ENCODE data around the gene NAMPT.

The NAMPT gene

GRCh38 chr7:106269254-106269961 lies 15.4 kb downstream of the NAMPT start:
- no peak for ATAC-seq
- H3K4me1 Mint-ChIP-seq: peaks cover 6% of the 10 kb centered on the region
- no peaks in the 10 kb centered on the region for H3K27me3 Mint-ChIP-seq
- no peaks in the 10 kb centered on the region for H3K9me3 Mint-ChIP-seq
- H3K36me3 Mint-ChIP-seq: peaks cover 78% of the 10 kb centered on the region
- H3K27ac Mint-ChIP-seq: no peak overlapping the region
- no peak overlapping the region for H3K4me3 Mint-ChIP-seq

GRCh38 chr7:106265133-106265532 lies 19.6 kb downstream of the NAMPT start:
- ATAC-seq: no peak
- H3K4me3 Mint-ChIP-seq: no peak overlapping the region
- H3K27me3 Mint-ChIP-seq: no peaks in the 10 kb centered on the region
- H3K27ac Mint-ChIP-seq: no peak overlapping the region
- H3K4me1 Mint-ChIP-seq: no peaks in the 10 kb centered on the region
- H3K36me3 Mint-ChIP-seq: peaks cover 72% of the 10 kb centered on the region
- no peaks in the 10 kb centered on the region for H3K9me3 Mint-ChIP-seq

GRCh38 chr7:106262221-106262881 lies 22.4 kb downstream of the NAMPT start:
- no peaks in the 10 kb centered on the region for H3K9me3 Mint-ChIP-seq
- H3K4me1 Mint-ChIP-seq: no peaks in the 10 kb centered on the region
- no peak overlapping the region for H3K4me3 Mint-ChIP-seq
- peaks cover 76% of the 10 kb centered on the region for H3K36me3 Mint-ChIP-seq
- no peak overlapping the region for H3K27ac Mint-ChIP-seq
- no peaks in the 10 kb centered on the region for H3K27me3 Mint-ChIP-seq
- no peak for ATAC-seq

- H3K36me3 Mint-ChIP-seq: peaks cover 71% of the 10 kb centered on the region
- no peak for ATAC-seq
- H3K27me3 Mint-ChIP-seq: no peaks in the 10 kb centered on the region
- no peak overlapping the region for H3K4me3 Mint-ChIP-seq
- no peak overlapping the region for H3K27ac Mint-ChIP-seq
- H3K9me3 Mint-ChIP-seq: no peaks in the 10 kb centered on the region
- no peaks in the 10 kb centered on the region for H3K4me1 Mint-ChIP-seq
These were observed 24.6 kb downstream of the NAMPT start for GRCh38 chr7:106260136-106260561.

GRCh38 chr7:106258789-106259188 lies 26.0 kb downstream of the NAMPT start:
- no peak for ATAC-seq
- Mint-ChIP-seq H3K4me3 (no peak overlapping the region), H3K36me3 (peaks cover 72% of the 10 kb centered on the region), H3K27me3 (no peaks in the 10 kb centered on the region), H3K4me1 (no peaks in the 10 kb centered on the region), H3K9me3 (no peaks in the 10 kb centered on the region), H3K27ac (no peak overlapping the region)

- Mint-ChIP-seq H3K4me3 (no peak overlapping the region), H3K27ac (no peak overlapping the region), H3K9me3 (no peaks in the 10 kb centered on the region), H3K36me3 (peaks cover 72% of the 10 kb centered on the region), H3K27me3 (no peaks in the 10 kb centered on the region), H3K4me1 (no peaks in the 10 kb centered on the region)
- ATAC-seq: no peak
These were observed 27.0 kb downstream of the NAMPT start for GRCh38 chr7:106257752-106258151.

GRCh38 chr7:106256144-106256543 lies 28.6 kb downstream of the NAMPT start:
- Mint-ChIP-seq H3K27me3 (no peaks in the 10 kb centered on the region), H3K9me3 (no peaks in the 10 kb centered on the region), H3K36me3 (peaks cover 70% of the 10 kb centered on the region), H3K4me1 (no peaks in the 10 kb centered on the region), H3K27ac (no peak overlapping the region), H3K4me3 (no peak overlapping the region)
- ATAC-seq: no peak

GRCh38 chr7:106255246-106255645 lies 29.5 kb downstream of the NAMPT start:
- no peak overlapping the region for H3K4me3 Mint-ChIP-seq
- H3K27ac Mint-ChIP-seq: no peak overlapping the region
- no peaks in the 10 kb centered on the region for H3K4me1 Mint-ChIP-seq
- peaks cover 71% of the 10 kb centered on the region for H3K36me3 Mint-ChIP-seq
- ATAC-seq: no peak
- H3K9me3 Mint-ChIP-seq: no peaks in the 10 kb centered on the region
- no peaks in the 10 kb centered on the region for H3K27me3 Mint-ChIP-seq

- no peak overlapping the region for H3K4me3 Mint-ChIP-seq
- peaks cover 65% of the 10 kb centered on the region for H3K36me3 Mint-ChIP-seq
- H3K9me3 Mint-ChIP-seq: no peaks in the 10 kb centered on the region
- no peaks in the 10 kb centered on the region for H3K27me3 Mint-ChIP-seq
- no peak overlapping the region for H3K27ac Mint-ChIP-seq
- no peaks in the 10 kb centered on the region for H3K4me1 Mint-ChIP-seq
- no peak for ATAC-seq
These were observed 30.2 kb downstream of the NAMPT start for GRCh38 chr7:106254525-106255116.

- H3K27ac Mint-ChIP-seq: no peak overlapping the region
- H3K4me3 Mint-ChIP-seq: no peak overlapping the region
- peaks cover 67% of the 10 kb centered on the region for H3K36me3 Mint-ChIP-seq
- no peaks in the 10 kb centered on the region for H3K27me3 Mint-ChIP-seq
- H3K4me1 Mint-ChIP-seq: no peaks in the 10 kb centered on the region
- H3K9me3 Mint-ChIP-seq: peaks cover 4% of the 10 kb centered on the region
- no peak for ATAC-seq
These were observed 32.2 kb downstream of the NAMPT start for GRCh38 chr7:106252568-106252967.

GRCh38 chr7:106249488-106249887 lies 35.3 kb downstream of the NAMPT start:
- H3K4me3 Mint-ChIP-seq: no peak overlapping the region
- H3K27me3 Mint-ChIP-seq: no peaks in the 10 kb centered on the region
- peaks cover 11% of the 10 kb centered on the region for H3K9me3 Mint-ChIP-seq
- no peak overlapping the region for H3K27ac Mint-ChIP-seq
- H3K36me3 Mint-ChIP-seq: peaks cover 60% of the 10 kb centered on the region
- ATAC-seq: no peak
- H3K4me1 Mint-ChIP-seq: no peaks in the 10 kb centered on the region

- Mint-ChIP-seq H3K4me3 (no peak overlapping the region), H3K27me3 (no peaks in the 10 kb centered on the region), H3K36me3 (peaks cover 51% of the 10 kb centered on the region), H3K9me3 (peaks cover 19% of the 10 kb centered on the region), H3K4me1 (no peaks in the 10 kb centered on the region), H3K27ac (no peak overlapping the region)
- no peak for ATAC-seq
These were observed 36.2 kb downstream of the NAMPT start for GRCh38 chr7:106248600-106248999.

- Mint-ChIP-seq H3K36me3 (peaks cover 43% of the 10 kb centered on the region), H3K27me3 (no peaks in the 10 kb centered on the region), H3K4me1 (no peaks in the 10 kb centered on the region), H3K9me3 (peaks cover 19% of the 10 kb centered on the region), H3K27ac (no peak overlapping the region), H3K4me3 (no peak overlapping the region)
- ATAC-seq: no peak
These were observed 36.9 kb downstream of the NAMPT start for GRCh38 chr7:106247841-106248240.

GRCh38 chr7:106246902-106247711 lies 37.7 kb downstream of the NAMPT start:
- Mint-ChIP-seq H3K27me3 (no peaks in the 10 kb centered on the region), H3K9me3 (peaks cover 19% of the 10 kb centered on the region), H3K4me1 (no peaks in the 10 kb centered on the region), H3K36me3 (peaks cover 40% of the 10 kb centered on the region), H3K4me3 (no peak overlapping the region), H3K27ac (no peak overlapping the region)
- ATAC-seq: no peak

- Mint-ChIP-seq H3K27me3 (no peaks in the 10 kb centered on the region), H3K9me3 (peaks cover 19% of the 10 kb centered on the region), H3K4me1 (no peaks in the 10 kb centered on the region), H3K4me3 (no peak overlapping the region), H3K27ac (no peak overlapping the region), H3K36me3 (peaks cover 24% of the 10 kb centered on the region)
- ATAC-seq: no peak
These were observed 40.9 kb downstream of the NAMPT start for GRCh38 chr7:106243893-106244292.

Data from stimulated activated memory B cell treated with anti-CD40 and anti-IgM and Interleukin-4, amounts not matched to agents 10 μg/mL and 1 μg/mL and 100 μg/mL, for 72 hours (primary cell).